HCT116 (cell line): ENCODE data around the gene PLCL2. TPM values are rescaled to one million over a fixed set of nuclear protein-coding genes. Genes with fewer than 3 reads are reported as not detected.

Experiments used
- ATAC-seq: fragments of 200-7000 bp; cut with Tn5 transposase; 2 replicates; pipeline ENCODE4 v1.9.1; 2020; ENCODE audit warnings: mild to moderate bottlenecking, moderate library complexity
- BruUV-seq: library from RNA; stranded (reverse); fragments of 400-500 nt; replicated peaks from 2 replicates; lab custom pipeline; 2021; lab: Mats Ljungman, UMichigan
- CTCF ChIA-PET: fragments of 300-600 bp; sonication (Branson Sonifier 250); formaldehyde crosslinking; loops from one replicate; lab custom pipeline; 2021; ENCODE audit warnings: antibody characterized with exemption; lab: Charles Lee
- POLR2A ChIA-PET: fragments of 300-600, 350-600 bp; sonication (Branson Sonifier 250); formaldehyde crosslinking; loops from one replicate; lab custom pipeline; 2021; ENCODE audit warnings: antibody characterized with exemption; lab: Charles Lee
- RAD21 ChIA-PET, 2 experiments: fragments of 300-600 bp; sonication (Branson Sonifier 250); formaldehyde crosslinking; loops; one replicate each; lab custom pipeline; 2023; ENCODE audit warnings: low total read pairs in 2 of 2; ENCODE audit not compliant: uncharacterized antibody in 2 of 2, unreplicated experiment in 2 of 2, low non-redundant PET in 1 of 2; lab: Charles Lee
- DNase-seq: peaks from one replicate; pipeline ENCODE4 v3.0.0-alpha.2; 2010; ENCODE audit warnings: low read depth, low spot score
- H2AFZ ChIP-seq: fragments of 200-600 bp; shearing (Covaris generic), sonication (generic); 2 replicates; pipeline ENCODE4 v1.6.1; 2017; ENCODE audit warnings: low read depth, mixed run types, mixed read lengths, antibody characterized with exemption, low read length; ENCODE audit not compliant: poor library complexity, severe bottlenecking
- H3K27ac ChIP-seq: 2 replicates; pipeline ENCODE4 v1.5.1; 2012; ENCODE audit warnings: low read depth, low read length
- H3K27me3 ChIP-seq: fragments of 200-600 bp; sonication (generic); 2 replicates; pipeline ENCODE4 v1.6.1; 2016; ENCODE audit warnings: mixed run types, low read length, mixed read lengths; ENCODE audit not compliant: insufficient read depth
- H3K36me3 ChIP-seq, 2 experiments: fragments of 200-500 bp in 1 of 2; fragments of 200-600 bp in 1 of 2; sonication (Bioruptor generic) in 1 of 2; sonication (generic) in 1 of 2; 2 replicates each; pipeline versions ENCODE4 v1.5.1 to v1.6.1; 2014 to 2016; ENCODE audit warnings: low read length in 2 of 2, inconsistent platforms in 1 of 2, mixed read lengths in 1 of 2, mixed run types in 1 of 2; ENCODE audit not compliant: insufficient read depth in 2 of 2, control insufficient read depth in 1 of 2
- H3K4me1 ChIP-seq, 2 experiments: fragments of 200-600 bp in 1 of 2; sonication (generic) in 1 of 2; 2 replicates each; pipeline versions ENCODE4 v1.5.1 to v1.6.1; 2012 to 2017; ENCODE audit warnings: low read length in 2 of 2, inconsistent platforms in 1 of 2, mild to moderate bottlenecking in 1 of 2, mixed read lengths in 1 of 2, mixed run types in 1 of 2, moderate library complexity in 1 of 2; ENCODE audit not compliant: insufficient read depth in 2 of 2, control insufficient read depth in 1 of 2
- H3K4me2 ChIP-seq: fragments of 200-600 bp; sonication (generic); 2 replicates; pipeline ENCODE4 v1.6.1; 2017; ENCODE audit warnings: mixed run types, low read length, mixed read lengths
- H3K4me3 ChIP-seq, 2 experiments: fragments of 200-600 bp in 1 of 2; sonication (generic) in 1 of 2; replicated peaks in 1 of 2; 2 replicates each; pipeline ENCODE4 v1.5.1; 2011 to 2016; ENCODE audit warnings: low read length in 2 of 2, control low read depth in 1 of 2, low read depth in 1 of 2, mild to moderate bottlenecking in 1 of 2, mixed read lengths in 1 of 2, mixed run types in 1 of 2
- H3K79me2 ChIP-seq: fragments of 200-600 bp; sonication (generic); 2 replicates; pipeline ENCODE4 v1.6.1; 2017; ENCODE audit warnings: mild to moderate bottlenecking, mixed run types, low read length, moderate library complexity, mixed read lengths; ENCODE audit not compliant: insufficient read depth
- H3K9ac ChIP-seq: fragments of 200-600 bp; sonication (generic); 2 replicates; pipeline ENCODE4 v1.6.1; 2016; ENCODE audit warnings: low read length, mixed read lengths
- H3K9me2 ChIP-seq: fragments of 200-600 bp; sonication (generic), shearing (Covaris generic); 2 replicates; pipeline ENCODE4 v1.6.1; 2017; ENCODE audit warnings: mixed run types, mild to moderate bottlenecking, moderate library complexity; ENCODE audit not compliant: insufficient read depth
- H3K9me3 ChIP-seq, 2 experiments: fragments of 200-500 bp in 1 of 2; fragments of 200-600 bp in 1 of 2; sonication (Bioruptor generic) in 1 of 2; sonication (generic) in 1 of 2; 2 replicates each; pipeline ENCODE4 v1.6.1; 2014 to 2017; ENCODE audit warnings: low read length in 2 of 2, mixed read lengths in 2 of 2, inconsistent platforms in 1 of 2, low read depth in 1 of 2, mild to moderate bottlenecking in 1 of 2, mixed run types in 1 of 2, moderate library complexity in 1 of 2; ENCODE audit not compliant: control insufficient read depth in 1 of 2, insufficient read depth in 1 of 2
- H4K20me1 ChIP-seq: fragments of 200-600 bp; sonication (generic), shearing (Covaris generic); 2 replicates; pipeline ENCODE4 v1.6.1; 2017; ENCODE audit warnings: mixed run types, mild to moderate bottlenecking, moderate library complexity; ENCODE audit not compliant: insufficient read depth
- ATF3 ChIP-seq: IDR thresholded peaks from 2 replicates; pipeline ENCODE4 v1.6.1; 2012
- CBX3 ChIP-seq: IDR thresholded peaks from 2 replicates; pipeline ENCODE4 v1.6.1; 2012; ENCODE audit warnings: low read depth
- CEBPB ChIP-seq: IDR thresholded peaks from 2 replicates; pipeline ENCODE4 v1.6.1; 2012; ENCODE audit warnings: low read depth
- FOSL1 ChIP-seq: IDR thresholded peaks from 2 replicates; pipeline ENCODE4 v1.6.1; 2012; ENCODE audit warnings: low read depth
- JUND ChIP-seq: IDR thresholded peaks from 2 replicates; pipeline ENCODE4 v1.6.1; 2012
- MAX ChIP-seq: IDR thresholded peaks from 2 replicates; pipeline ENCODE4 v1.6.1; 2012
- POLR2AphosphoS5 ChIP-seq: IDR thresholded peaks from 2 replicates; pipeline ENCODE4 v1.6.1; 2011; ENCODE audit warnings: mild to moderate bottlenecking, low read depth, low read length, moderate library complexity
- RAD21 ChIP-seq: IDR thresholded peaks from 2 replicates; pipeline ENCODE4 v1.6.1; 2012; ENCODE audit warnings: low read depth, mild to moderate bottlenecking
- REST ChIP-seq: IDR thresholded peaks from 2 replicates; pipeline ENCODE4 v1.6.1; 2012; ENCODE audit warnings: low read depth
- SIN3A ChIP-seq: IDR thresholded peaks from 2 replicates; pipeline ENCODE4 v1.6.1; 2012; ENCODE audit warnings: low read depth
- SP1 ChIP-seq: IDR thresholded peaks from 2 replicates; pipeline ENCODE4 v1.6.1; 2012; ENCODE audit warnings: low read depth
- SRF ChIP-seq: IDR thresholded peaks from 2 replicates; pipeline ENCODE4 v1.6.1; 2012; ENCODE audit warnings: low read depth
- TCF7L2 ChIP-seq: IDR thresholded peaks from 2 replicates; pipeline ENCODE4 v1.7.0; 2011; ENCODE audit warnings: borderline replicate concordance, inconsistent platforms; ENCODE audit not compliant: insufficient read depth, insufficient read length; ENCODE audit errors: extremely low read depth
- YY1 ChIP-seq: IDR thresholded peaks from 2 replicates; pipeline ENCODE4 v1.6.1; 2011; ENCODE audit warnings: low read length, low read depth, moderate library complexity, mild to moderate bottlenecking; ENCODE audit not compliant: insufficient replicate concordance; ENCODE audit errors: extremely low read depth
- ZFX ChIP-seq: fragments of 450-650 bp; IDR thresholded peaks from 2 replicates; pipeline ENCODE4 v1.6.1; 2017
- ZNF274 ChIP-seq: fragments of 200-500 bp; sonication (Bioruptor generic); IDR thresholded peaks from 2 replicates; pipeline ENCODE4 v1.6.1; 2014; ENCODE audit warnings: mild to moderate bottlenecking, low read depth, low read length, inconsistent platforms
- intact Hi-C: fragments of 100-400 bp; cut with micrococcal nuclease; formaldehyde crosslinking; loops from 2 replicates; pipeline ENCODE4 v1.10.0; 2022
- total RNA-seq: library from RNA; stranded (reverse); gene quantifications from one replicate; pipeline ENCODE4 v1.2.1, GENCODE V29; 2021; ENCODE audit not compliant: unreplicated experiment

PLCL2 gene
- total RNA-seq, 1 experiment from 2014 or later: 2.2 TPM

GRCh38 chr3:17047894-17048293 is 163.1 kb downstream of the PLCL2 start:
- no peak for ATAC-seq
- Histone ChIP-seq H3K4me1 (no peaks in the 10 kb centered on the region), H3K36me3 (no peaks in the 10 kb centered on the region), H3K79me2 (no peaks in the 10 kb centered on the region), H3K9me3 (no peaks in the 10 kb centered on the region), H3K4me3 (no peak overlapping the region), H3K4me2 (no peak overlapping the region), H3K27me3 (no peaks in the 10 kb centered on the region), H4K20me1 (no peaks in the 10 kb centered on the region), H2AFZ (no peak overlapping the region), H3K27ac (no peak overlapping the region), H3K9ac (no peak overlapping the region), H3K9me2 (no peaks in the 10 kb centered on the region)
- ChIA-PET RAD21 (no interaction called here), CTCF (no interaction called here), POLR2A (no interaction called here)
- intact Hi-C loops: no loop called here
- TF ChIP-seq YY1: no peak
- no peak for TF ChIP-seq CBX3
- TF ChIP-seq SP1: no peak
- no peak for TF ChIP-seq JUND
- TF ChIP-seq MAX: no peak
- TF ChIP-seq FOSL1: no peak
- no peak for TF ChIP-seq CEBPB
- no peak for TF ChIP-seq RAD21
- no peak for TF ChIP-seq TCF7L2
- TF ChIP-seq ATF3: no peak
- TF ChIP-seq SRF: no peak
- no peak for TF ChIP-seq POLR2AphosphoS5
- TF ChIP-seq ZFX: no peak
- no peak for TF ChIP-seq ZNF274
- TF ChIP-seq SIN3A: no peak
- no peak for TF ChIP-seq REST
- no TSS peak for BruUV-seq
- DNase-seq: no peak
